SJCRH30 (cell line): ENCODE results near the gene HAUS3. TPM values are rescaled to one million over a fixed set of nuclear protein-coding genes. Genes with fewer than 3 reads are reported as not detected.

ENCODE experiments used
- DNase-seq, 2 experiments: peaks; one replicate each; pipeline ENCODE4 v3.0.0-alpha.2; 2015 to 2020
- H3K27ac ChIP-seq: fragments of 250-450 bp; sonication (Bioruptor Pico); 2 replicates; pipeline ENCODE4 v1.5.1; 2020; ENCODE audit warnings: mild to moderate bottlenecking, moderate library complexity
- H3K27me3 ChIP-seq: fragments of 250-450 bp; sonication (Bioruptor Pico); 2 replicates; pipeline ENCODE4 v1.5.1; 2020; ENCODE audit warnings: mild to moderate bottlenecking, moderate library complexity
- H3K36me3 ChIP-seq: fragments of 250-450 bp; sonication (Bioruptor Pico); 2 replicates; pipeline ENCODE4 v1.5.1; 2020; ENCODE audit warnings: mild to moderate bottlenecking, moderate library complexity
- H3K4me1 ChIP-seq: fragments of 250-450 bp; sonication (Bioruptor Pico); 2 replicates; pipeline ENCODE4 v1.5.1; 2020; ENCODE audit warnings: mild to moderate bottlenecking, moderate library complexity
- H3K4me3 ChIP-seq: fragments of 250-450 bp; sonication (Bioruptor Pico); 2 replicates; pipeline ENCODE4 v1.5.1; 2020; ENCODE audit warnings: mild to moderate bottlenecking, moderate library complexity
- H3K9me3 ChIP-seq: fragments of 250-450 bp; sonication (Bioruptor Pico); replicated peaks from 2 replicates; pipeline ENCODE4 v1.5.1; 2020; ENCODE audit warnings: mild to moderate bottlenecking, moderate library complexity
- total RNA-seq: library from RNA; depleted of rRNA; stranded (reverse); fragments of >200 nt; shearing (Covaris generic); gene quantifications from 2 replicates; pipeline ENCODE4 v1.2.3, GENCODE V29; 2014; rRNA removed

The HAUS3 gene
- 25.0 and 29.1 TPM in 2 replicates for total RNA-seq

GRCh38 chr4:2241410-2242353, at the start of gene HAUS3, which contains the start of gene POLN:
TSS of gene HAUS3 (minus strand) at chr4:2242121. CDS start at chr4:2240946, 1,175 bp downstream.
TSS of gene POLN (minus strand) at chr4:2242121. CDS start at chr4:2229231, 12,890 bp downstream.
- peaks cover 12% of the 10 kb centered on the region for H3K36me3 ChIP-seq
- peak within 1 kb of the TSS; percentile 81 for H3K4me3 ChIP-seq
- no peak within 1 kb of the TSS; the same call in 1 of the 2 replicates for H3K27ac ChIP-seq
- peaks cover 12% of the 10 kb centered on the region; the same call in 1 of the 2 replicates for H3K4me1 ChIP-seq
- H3K9me3 ChIP-seq: no peaks in the 10 kb centered on the region
- DNase-seq: peak; percentile 98 to 99
- H3K27me3 ChIP-seq: no peaks in the 10 kb centered on the region

GRCh38 chr4:2290974-2291704, 49.2 kb upstream of the HAUS3 start:
- H3K9me3 ChIP-seq: no peaks in the 10 kb centered on the region
- H3K4me3 ChIP-seq: no peak overlapping the region
- H3K4me1 ChIP-seq: no peaks in the 10 kb centered on the region; the same call in 1 of the 2 replicates
- no peak overlapping the region for H3K27ac ChIP-seq
- peaks cover 6% of the 10 kb centered on the region; the same call in 1 of the 2 replicates for H3K27me3 ChIP-seq
- DNase-seq: no peak
- H3K36me3 ChIP-seq: no peaks in the 10 kb centered on the region

GRCh38 chr4:2290488-2290887, 48.6 kb upstream of the HAUS3 start:
- H3K4me3 ChIP-seq: no peak overlapping the region
- H3K27ac ChIP-seq: no peak overlapping the region
- no peaks in the 10 kb centered on the region for H3K9me3 ChIP-seq
- DNase-seq: no peak
- H3K36me3 ChIP-seq: no peaks in the 10 kb centered on the region
- H3K4me1 ChIP-seq: no peaks in the 10 kb centered on the region; the same call in 1 of the 2 replicates
- H3K27me3 ChIP-seq: peaks cover 9% of the 10 kb centered on the region; the same call in 1 of the 2 replicates

- Histone ChIP-seq H3K36me3 (no peaks in the 10 kb centered on the region), H3K4me3 (no peak overlapping the region), H3K27me3 (peaks cover 12% of the 10 kb centered on the region; the same call in 1 of the 2 replicates), H3K27ac (no peak overlapping the region), H3K9me3 (no peaks in the 10 kb centered on the region), H3K4me1 (no peaks in the 10 kb centered on the region; the same call in 1 of the 2 replicates)
- DNase-seq: no peak
These were observed 48.0 kb upstream of the HAUS3 start for GRCh38 chr4:2289955-2290333.

GRCh38 chr4:2289311-2289954, 47.5 kb upstream of the HAUS3 start:
- Histone ChIP-seq H3K9me3 (no peaks in the 10 kb centered on the region), H3K4me1 (no peaks in the 10 kb centered on the region; the same call in 1 of the 2 replicates), H3K27ac (no peak overlapping the region), H3K27me3 (peaks cover 12% of the 10 kb centered on the region; the same call in 1 of the 2 replicates), H3K36me3 (no peaks in the 10 kb centered on the region), H3K4me3 (no peak overlapping the region)
- DNase-seq: no peak

- H3K27me3 ChIP-seq: peaks cover 12% of the 10 kb centered on the region; the same call in 1 of the 2 replicates
These were observed 46.2 kb upstream of the HAUS3 start for GRCh38 chr4:2288051-2288541.

GRCh38 chr4:2287594-2287915, 45.6 kb upstream of the HAUS3 start:
- no peaks in the 10 kb centered on the region for H3K36me3 ChIP-seq
- no peak for DNase-seq
- peaks cover 12% of the 10 kb centered on the region; the same call in 1 of the 2 replicates for H3K27me3 ChIP-seq
- H3K27ac ChIP-seq: no peak overlapping the region
- H3K4me3 ChIP-seq: no peak overlapping the region
- no peaks in the 10 kb centered on the region for H3K9me3 ChIP-seq
- no peaks in the 10 kb centered on the region; the same call in 1 of the 2 replicates for H3K4me1 ChIP-seq

More at GRCh38 chr4:2288051-2288541, 46.2 kb upstream of the HAUS3 start:
- no peaks in the 10 kb centered on the region for H3K36me3 ChIP-seq
- no peaks in the 10 kb centered on the region for H3K9me3 ChIP-seq
- no peak for DNase-seq
- no peak overlapping the region for H3K4me3 ChIP-seq
- H3K4me1 ChIP-seq: no peaks in the 10 kb centered on the region; the same call in 1 of the 2 replicates
- no peak overlapping the region for H3K27ac ChIP-seq

GRCh38 chr4:2286904-2287593, 45.1 kb upstream of the HAUS3 start:
- Histone ChIP-seq H3K36me3 (no peaks in the 10 kb centered on the region), H3K27me3 (peaks cover 10% of the 10 kb centered on the region; the same call in 1 of the 2 replicates), H3K27ac (no peak overlapping the region), H3K4me1 (no peaks in the 10 kb centered on the region; the same call in 1 of the 2 replicates), H3K4me3 (no peak overlapping the region), H3K9me3 (no peaks in the 10 kb centered on the region)
- peak in 1 of 2 experiments; percentile 43 for DNase-seq

- H3K4me3 ChIP-seq: no peak overlapping the region
- no peak for DNase-seq
- no peak overlapping the region for H3K27ac ChIP-seq
- peaks cover 10% of the 10 kb centered on the region; the same call in 1 of the 2 replicates for H3K27me3 ChIP-seq
- no peaks in the 10 kb centered on the region for H3K9me3 ChIP-seq
- no peaks in the 10 kb centered on the region for H3K36me3 ChIP-seq
- no peaks in the 10 kb centered on the region; the same call in 1 of the 2 replicates for H3K4me1 ChIP-seq
These were observed 43.9 kb upstream of the HAUS3 start for GRCh38 chr4:2285613-2286381.

- Histone ChIP-seq H3K36me3 (no peaks in the 10 kb centered on the region), H3K27me3 (peaks cover 10% of the 10 kb centered on the region; the same call in 1 of the 2 replicates), H3K9me3 (no peaks in the 10 kb centered on the region), H3K4me3 (no peak overlapping the region), H3K27ac (no peak overlapping the region), H3K4me1 (no peaks in the 10 kb centered on the region; the same call in 1 of the 2 replicates)
- DNase-seq: no peak
These were observed 43.2 kb upstream of the HAUS3 start for GRCh38 chr4:2284934-2285612.

GRCh38 chr4:2284161-2284933, 42.4 kb upstream of the HAUS3 start:
- Histone ChIP-seq H3K27me3 (peaks cover 10% of the 10 kb centered on the region; the same call in 1 of the 2 replicates), H3K9me3 (no peaks in the 10 kb centered on the region), H3K4me3 (no peak overlapping the region), H3K27ac (no peak overlapping the region), H3K4me1 (no peaks in the 10 kb centered on the region; the same call in 1 of the 2 replicates), H3K36me3 (no peaks in the 10 kb centered on the region)
- DNase-seq: no peak

- Histone ChIP-seq H3K4me3 (no peak overlapping the region), H3K27ac (no peak overlapping the region), H3K36me3 (no peaks in the 10 kb centered on the region)
These were observed 41.3 kb upstream of the HAUS3 start for GRCh38 chr4:2283199-2283711.

More at GRCh38 chr4:2283199-2283711, 41.3 kb upstream of the HAUS3 start:
- Histone ChIP-seq H3K9me3 (no peaks in the 10 kb centered on the region), H3K27me3 (peaks cover 10% of the 10 kb centered on the region; the same call in 1 of the 2 replicates), H3K4me1 (no peaks in the 10 kb centered on the region; the same call in 1 of the 2 replicates)
- DNase-seq: no peak
